ENCODE data around the gene WDR86.
A peak's percentile ranks its signal among the peaks of the same experiment; 100 is the strongest.

DNA sequence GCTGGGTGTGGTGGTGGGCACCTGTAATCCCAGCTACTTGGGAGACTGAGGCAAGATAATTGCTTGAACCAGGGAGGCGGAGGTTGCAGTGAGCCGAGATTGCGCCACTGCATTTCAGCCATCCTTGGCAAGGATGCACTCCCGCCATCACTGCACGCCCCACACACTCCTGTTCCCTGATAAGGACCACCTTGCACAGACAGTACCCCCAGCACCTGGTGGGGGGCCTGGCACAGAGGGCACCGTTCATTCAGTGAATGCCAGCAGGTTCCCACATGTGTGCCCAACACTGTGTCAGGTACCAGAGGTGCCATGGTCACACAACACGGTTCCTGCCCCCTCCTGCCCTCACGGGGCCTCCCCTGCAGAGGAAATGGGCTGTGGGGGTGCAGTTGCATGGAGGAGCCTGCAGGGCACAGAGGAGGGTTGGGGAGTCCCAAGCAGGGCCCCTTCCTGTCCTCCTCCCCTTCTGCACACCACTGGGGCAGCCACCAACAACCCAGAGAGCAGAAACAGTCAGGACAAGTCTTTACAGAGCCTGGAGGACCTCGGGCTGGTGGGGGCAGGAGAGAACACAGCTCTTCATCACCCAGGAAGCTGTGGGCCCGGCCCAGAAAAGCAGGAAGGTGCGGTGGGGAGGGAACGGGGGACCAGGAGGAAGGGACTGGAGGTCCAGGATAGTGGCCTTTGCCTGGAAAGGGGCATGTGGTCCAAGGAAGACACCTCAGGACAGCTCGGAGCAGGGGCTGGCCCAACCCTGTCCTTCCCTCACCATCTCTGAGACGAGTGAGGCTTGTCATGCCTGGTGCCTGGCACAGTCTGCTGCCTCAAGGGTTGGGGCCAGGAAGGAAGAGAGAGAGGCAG, 23.1 kb upstream of the WDR86 start:
- TF ChIP-seq POLR2A (IDR thresholded peaks at IDR 0.05; ENCODE audit: control extremely low read depth in 1 of 2, low read depth in 2 of 2, low read length in 2 of 2) (no peak), FOSL1 (IDR thresholded peaks at IDR 0.05; ENCODE audit: insufficient read depth, low read depth, low read length) (no peak), MAFK (IDR thresholded peaks at IDR 0.05; ENCODE audit: low read depth, low read length) (no peak), SP4 (IDR thresholded peaks at IDR 0.05; ENCODE audit: low read length) (no peak), EZH2 (IDR thresholded peaks at IDR 0.05; ENCODE audit: low read depth, low read length, severe bottlenecking) (no peak), CHD2 (IDR thresholded peaks at IDR 0.05; ENCODE audit: low read length) (no peak), KDM1A (IDR thresholded peaks at IDR 0.05; ENCODE audit: borderline replicate concordance, low read length) (no peak), ASH2L (IDR thresholded peaks at IDR 0.05; ENCODE audit: low read length) (no peak), POLR2AphosphoS5 (IDR thresholded peaks at IDR 0.05; ENCODE audit: low read depth, low read length) (no peak), HDAC2 (IDR thresholded peaks at IDR 0.05; ENCODE audit: borderline replicate concordance in 1 of 2, low read depth in 2 of 2, low read length in 2 of 2) (no peak), PHF8 (conservative IDR thresholded peaks at IDR 0.05; ENCODE audit: low read depth, low read length) (no peak)
- TF ChIP-seq, protein P1, sequence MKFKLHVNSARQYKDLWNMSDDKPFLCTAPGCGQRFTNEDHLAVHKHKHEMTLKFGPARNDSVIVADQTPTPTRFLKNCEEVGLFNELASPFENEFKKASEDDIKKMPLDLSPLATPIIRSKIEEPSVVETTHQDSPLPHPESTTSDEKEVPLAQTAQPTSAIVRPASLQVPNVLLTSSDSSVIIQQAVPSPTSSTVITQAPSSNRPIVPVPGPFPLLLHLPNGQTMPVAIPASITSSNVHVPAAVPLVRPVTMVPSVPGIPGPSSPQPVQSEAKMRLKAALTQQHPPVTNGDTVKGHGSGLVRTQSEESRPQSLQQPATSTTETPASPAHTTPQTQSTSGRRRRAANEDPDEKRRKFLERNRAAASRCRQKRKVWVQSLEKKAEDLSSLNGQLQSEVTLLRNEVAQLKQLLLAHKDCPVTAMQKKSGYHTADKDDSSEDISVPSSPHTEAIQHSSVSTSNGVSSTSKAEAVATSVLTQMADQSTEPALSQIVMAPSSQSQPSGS (IDR thresholded peaks at IDR 0.05; ENCODE audit: low read length): no peak
- TF ChIP-seq, protein P2, sequence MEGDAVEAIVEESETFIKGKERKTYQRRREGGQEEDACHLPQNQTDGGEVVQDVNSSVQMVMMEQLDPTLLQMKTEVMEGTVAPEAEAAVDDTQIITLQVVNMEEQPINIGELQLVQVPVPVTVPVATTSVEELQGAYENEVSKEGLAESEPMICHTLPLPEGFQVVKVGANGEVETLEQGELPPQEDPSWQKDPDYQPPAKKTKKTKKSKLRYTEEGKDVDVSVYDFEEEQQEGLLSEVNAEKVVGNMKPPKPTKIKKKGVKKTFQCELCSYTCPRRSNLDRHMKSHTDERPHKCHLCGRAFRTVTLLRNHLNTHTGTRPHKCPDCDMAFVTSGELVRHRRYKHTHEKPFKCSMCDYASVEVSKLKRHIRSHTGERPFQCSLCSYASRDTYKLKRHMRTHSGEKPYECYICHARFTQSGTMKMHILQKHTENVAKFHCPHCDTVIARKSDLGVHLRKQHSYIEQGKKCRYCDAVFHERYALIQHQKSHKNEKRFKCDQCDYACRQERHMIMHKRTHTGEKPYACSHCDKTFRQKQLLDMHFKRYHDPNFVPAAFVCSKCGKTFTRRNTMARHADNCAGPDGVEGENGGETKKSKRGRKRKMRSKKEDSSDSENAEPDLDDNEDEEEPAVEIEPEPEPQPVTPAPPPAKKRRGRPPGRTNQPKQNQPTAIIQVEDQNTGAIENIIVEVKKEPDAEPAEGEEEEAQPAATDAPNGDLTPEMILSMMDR (IDR thresholded peaks at IDR 0.05; ENCODE audit: control extremely low read depth in 1 of 3, insufficient read depth in 1 of 3, low read depth in 1 of 3, low read length in 3 of 3): peak in 2 of 3 experiments; percentile 13 to 35; a peak in 1 of 4 replicates
